ENCODE measurements around the gene LENG9.
"Not testable (repeated sequence)": the region's sequence is repeated elsewhere in the genome, so short reads cannot be mapped to it uniquely, and the experiment has no call there.

LENG9 gene

GRCh38 chr19:54457773-54458647 lies 5.6 kb downstream of the LENG9 start:
- no peak for DNase-seq

GRCh38 chr19:54456423-54457373 lies 6.9 kb downstream of the LENG9 start:
- no peak for DNase-seq

- DNase-seq: no peak
Measured at GRCh38 chr19:54455786-54456422, 7.7 kb downstream of the LENG9 start.

GRCh38 chr19:54454781-54455675 lies 8.6 kb downstream of the LENG9 start:
- no peak for DNase-seq

- no peak for DNase-seq
Measured at GRCh38 chr19:54453921-54454780, 9.4 kb downstream of the LENG9 start.

GRCh38 chr19:54452626-54453025 lies 11.0 kb downstream of the LENG9 start:
- DNase-seq: no peak

GRCh38 chr19:54451997-54452396 lies 11.6 kb downstream of the LENG9 start:
- no peak for DNase-seq

GRCh38 chr19:54451331-54451871 lies 12.2 kb downstream of the LENG9 start:
- no peak for DNase-seq

- no peak for DNase-seq
Measured at GRCh38 chr19:54449701-54450069, 13.9 kb downstream of the LENG9 start.

- peak; percentile 98 for DNase-seq
Measured at GRCh38 chr19:54448774-54449700, 14.5 kb downstream of the LENG9 start, which contains the start of gene LENG8. Gene LENG8, plus strand, starts transcription at chr19:54449199. Its CDS starts 2,146 bp downstream, at chr19:54451345.

- peak; percentile 30 for DNase-seq
Measured at GRCh38 chr19:54448040-54448773, 15.4 kb downstream of the LENG9 start.

GRCh38 chr19:54446349-54446748 lies 17.2 kb downstream of the LENG9 start:
- not testable (repeated sequence) for DNase-seq

- DNase-seq: no peak
Measured at GRCh38 chr19:54444737-54445136, 18.8 kb downstream of the LENG9 start.

- no peak for DNase-seq
Measured at GRCh38 chr19:54440641-54441040, 22.9 kb downstream of the LENG9 start.

GRCh38 chr19:54439174-54439851 lies 24.3 kb downstream of the LENG9 start:
- DNase-seq: peak; percentile 4

- no peak for DNase-seq
Measured at GRCh38 chr19:54436628-54437252, 26.8 kb downstream of the LENG9 start.

GRCh38 chr19:54436031-54436523 lies 27.5 kb downstream of the LENG9 start:
- no peak for DNase-seq

All from GDM1 (cell line).